GM18508 (cell line): ENCODE data around the gene POU2F1.

Experiments used
- ATAC-seq: cut with Tn5 transposase; IDR thresholded peaks from one replicate; pipeline ENCODE4 v1.9.1; 2021; ENCODE audit warnings: moderate number of reproducible peaks; ENCODE audit not compliant: insufficient read depth, unreplicated experiment

POU2F1 gene

GRCh38 chr1:167266965-167267364 lies 46.3 kb downstream of the POU2F1 start:
- no peak for ATAC-seq

GRCh38 chr1:167268347-167268787 lies 47.7 kb downstream of the POU2F1 start:
- no peak for ATAC-seq

DNA sequence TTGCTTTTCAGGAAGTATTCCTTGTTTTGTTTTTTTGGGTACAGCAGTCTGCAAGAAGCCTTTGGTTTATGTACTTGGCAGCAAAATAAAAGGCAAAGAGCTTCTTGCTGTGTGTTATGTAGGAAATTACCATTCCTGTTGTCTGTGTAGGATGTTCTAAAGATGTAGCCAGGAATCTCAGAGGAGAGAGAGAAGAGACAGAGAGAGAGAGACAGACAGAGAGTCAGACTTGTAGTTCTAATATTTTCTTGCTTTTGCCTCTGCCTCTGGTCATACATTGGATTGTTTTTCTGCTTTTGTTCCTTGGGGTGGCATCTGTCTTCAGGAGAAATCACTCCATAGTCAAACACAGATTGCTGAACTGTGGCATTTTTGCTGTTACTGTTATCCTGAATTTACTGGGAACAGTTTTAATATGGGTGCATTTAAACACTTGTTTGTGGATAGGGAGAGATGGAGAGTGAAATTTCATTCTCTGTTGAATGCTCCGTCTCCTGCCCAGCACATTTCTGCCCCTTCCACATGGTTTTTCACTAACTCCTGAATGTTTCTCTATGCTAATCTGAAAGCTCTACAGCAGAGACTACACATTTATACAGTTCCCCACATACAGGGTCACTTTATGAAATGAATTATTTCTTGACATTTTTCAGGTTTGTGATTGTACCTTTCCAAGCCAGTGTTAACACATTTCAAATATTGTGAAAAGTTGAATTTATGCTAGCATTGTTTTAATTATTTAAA lies 49.8 kb downstream of the POU2F1 start:
- no peak for ATAC-seq

GRCh38 chr1:167272369-167272957 lies 51.8 kb downstream of the POU2F1 start:
- ATAC-seq = no peak

DNA sequence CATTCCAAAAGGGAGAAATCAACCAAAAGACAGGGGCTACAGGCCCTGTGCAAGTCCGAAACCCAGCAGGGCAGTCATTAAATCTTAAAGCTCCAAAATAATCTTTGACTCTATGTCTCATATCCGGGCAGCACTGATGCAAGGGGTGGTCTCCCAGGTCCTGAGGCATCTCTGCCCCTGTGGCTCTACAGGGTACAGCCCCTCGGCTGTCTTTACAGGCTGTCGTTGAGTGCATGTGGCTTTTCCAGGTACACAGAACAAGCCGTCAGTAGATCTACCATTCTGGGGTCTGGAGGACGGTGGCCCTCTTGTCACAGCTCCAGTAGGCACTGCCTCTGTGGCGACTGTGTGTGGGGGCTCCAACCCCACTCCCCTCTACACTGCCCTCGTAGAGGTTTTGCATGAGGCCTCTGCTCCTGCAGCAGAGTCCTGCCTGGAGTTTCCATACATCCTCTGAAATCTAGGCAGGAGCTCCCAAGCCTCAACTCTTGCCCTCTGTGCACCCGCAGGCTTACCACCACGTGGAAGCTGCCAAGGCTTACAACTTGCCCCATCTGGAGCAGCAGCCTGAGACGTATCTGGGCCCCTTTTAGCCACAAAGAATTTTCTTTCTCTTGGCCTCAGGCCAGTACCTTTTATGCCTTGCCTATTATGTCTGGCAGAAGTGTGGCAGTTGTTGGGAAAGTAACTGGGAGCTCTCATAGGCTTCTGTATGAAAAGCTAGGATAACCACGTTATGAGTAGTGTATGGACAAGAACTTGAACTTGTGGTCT lies 52.5 kb downstream of the POU2F1 start:
- ATAC-seq = no peak

GRCh38 chr1:167274061-167274460 lies 53.4 kb downstream of the POU2F1 start:
- ATAC-seq = no peak

GRCh38 chr1:167276969-167277368 lies 56.3 kb downstream of the POU2F1 start:
- peak; percentile 85 for ATAC-seq

DNA sequence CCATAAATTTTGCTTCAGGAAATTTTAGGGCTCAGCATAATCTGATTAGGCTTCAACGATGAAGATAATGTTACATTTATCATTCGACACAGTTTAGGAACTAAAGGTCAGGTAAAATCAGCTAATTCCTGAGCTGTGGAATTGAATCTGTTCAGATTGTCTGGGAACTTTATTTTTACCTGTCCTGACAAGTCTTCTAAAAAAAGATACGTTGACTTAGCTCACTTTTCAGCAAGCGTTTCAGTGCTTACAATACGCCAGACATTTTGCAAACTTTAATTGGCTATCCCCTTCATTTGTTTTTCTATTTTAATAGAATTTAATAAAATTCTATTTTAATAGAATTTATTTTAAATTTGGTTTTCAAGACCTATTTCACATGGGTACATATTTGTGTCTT lies 57.8 kb downstream of the POU2F1 start:
- no peak for ATAC-seq

DNA sequence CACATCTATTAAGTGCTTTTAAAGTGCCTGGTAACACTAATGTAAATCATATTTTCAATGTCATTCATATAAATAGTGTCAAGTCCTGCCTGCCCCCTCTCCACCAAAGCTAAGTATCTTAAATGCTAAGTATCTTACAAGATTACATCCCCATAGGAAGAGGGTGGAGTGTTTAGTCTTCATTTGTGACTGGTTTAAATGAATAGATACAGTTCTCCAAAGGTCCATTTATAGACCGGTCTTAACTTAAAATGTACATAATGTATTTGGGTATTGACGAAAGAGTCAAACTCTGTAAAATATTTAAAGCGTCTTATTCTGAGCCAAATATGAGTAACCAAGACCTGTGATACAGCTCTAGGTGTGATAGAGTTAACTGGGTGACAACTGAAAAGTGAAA lies 60.2 kb downstream of the POU2F1 start:
- ATAC-seq = no peak

- ATAC-seq = no peak
These were observed 67.8 kb downstream of the POU2F1 start for GRCh38 chr1:167288390-167289074.

- ATAC-seq = no peak
These were observed 68.4 kb downstream of the POU2F1 start for GRCh38 chr1:167289075-167289442.

DNA sequence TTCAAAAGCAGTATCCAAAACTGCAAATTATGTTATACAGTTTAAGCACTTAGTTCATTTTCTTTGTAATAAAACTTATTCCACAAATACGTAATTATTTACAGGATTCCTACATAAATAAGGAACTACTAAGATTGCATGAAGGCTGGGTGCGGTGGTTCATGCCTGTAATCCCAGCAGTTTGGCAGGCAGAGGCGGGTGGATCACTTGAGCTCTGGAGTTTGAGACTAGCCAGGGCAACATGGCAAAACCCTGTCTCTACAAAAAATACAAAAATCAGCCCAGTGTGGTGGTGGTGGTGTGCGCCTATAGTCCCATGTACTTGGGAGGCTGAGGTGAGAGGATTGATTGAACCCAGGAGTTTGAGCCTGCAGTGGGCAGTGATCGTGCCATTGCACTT lies 69.3 kb downstream of the POU2F1 start:
- ATAC-seq = no peak

GRCh38 chr1:167291539-167292185 lies 71.0 kb downstream of the POU2F1 start:
- no peak for ATAC-seq

GRCh38 chr1:167292216-167292615 lies 71.5 kb downstream of the POU2F1 start:
- ATAC-seq = no peak

GRCh38 chr1:167293057-167293456 lies 72.4 kb downstream of the POU2F1 start:
- no peak for ATAC-seq

DNA sequence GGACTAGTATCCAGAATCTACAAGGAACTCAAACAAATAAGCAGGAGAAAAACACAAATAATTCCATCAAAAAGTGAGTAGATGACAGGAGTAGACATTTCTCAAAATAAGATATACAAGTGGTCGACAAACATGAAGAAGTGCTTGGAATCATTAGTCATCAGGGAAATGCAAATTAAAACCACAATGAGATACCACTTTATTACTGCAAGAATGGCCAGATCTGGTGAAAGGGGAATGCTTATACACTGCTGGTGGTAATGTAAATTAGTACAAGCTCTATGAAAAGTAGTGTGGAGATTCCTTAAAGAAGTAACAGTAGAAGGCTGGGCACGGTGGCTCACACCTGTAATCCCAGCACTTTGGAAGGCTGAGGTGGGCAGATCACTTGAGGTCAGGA lies 73.8 kb downstream of the POU2F1 start:
- no peak for ATAC-seq

- no peak for ATAC-seq
These were observed 76.8 kb downstream of the POU2F1 start for GRCh38 chr1:167297222-167298214.

DNA sequence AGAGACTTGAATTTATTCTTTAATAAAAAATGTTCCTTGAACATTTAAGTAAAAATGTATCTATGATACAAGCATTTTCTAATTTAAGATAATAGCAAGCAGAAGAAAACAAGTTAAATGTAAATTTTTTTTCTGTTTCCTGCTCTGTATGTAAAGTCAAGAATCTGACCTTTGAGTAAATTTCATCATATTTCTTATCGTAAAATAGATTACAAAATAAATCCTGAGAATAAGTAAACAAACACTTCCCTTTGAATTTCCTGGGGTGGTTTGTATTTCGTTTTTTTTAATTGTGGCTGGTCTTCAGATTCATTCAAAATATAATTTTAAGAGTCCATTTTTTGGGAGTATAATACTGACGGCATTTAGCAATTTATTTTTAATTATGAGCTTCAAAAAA lies 77.6 kb downstream of the POU2F1 start:
- ATAC-seq = no peak

GRCh38 chr1:167301355-167301754 lies 80.7 kb downstream of the POU2F1 start:
- no peak for ATAC-seq
